Breast epithelium (tissue), 3 donors: ENCODE results near the gene SLF2.

Source experiments
- POLR2A ChIP-seq: fragments of 450-650 bp; IDR thresholded peaks from one replicate; pipeline ENCODE4 v1.6.1; 2016; ENCODE audit warnings: antibody characterized with exemption, mild to moderate bottlenecking, moderate library complexity
- POLR2AphosphoS5 ChIP-seq, 3 donors: sonication (generic); formaldehyde crosslinking; IDR thresholded peaks; one replicate each; pipeline ENCODE4 v1.6.1; 2017; ENCODE audit warnings: antibody characterized with exemption in 3 of 3
- TF ChIP-seq, protein P1 (sequence below), 3 donors: fragments of 450-650 bp; IDR thresholded peaks; one replicate each; pipeline ENCODE4 v1.5.1; 2016 to 2017; ENCODE audit warnings: antibody characterized with exemption in 3 of 3, mild to moderate bottlenecking in 3 of 3, moderate library complexity in 3 of 3

DNA sequence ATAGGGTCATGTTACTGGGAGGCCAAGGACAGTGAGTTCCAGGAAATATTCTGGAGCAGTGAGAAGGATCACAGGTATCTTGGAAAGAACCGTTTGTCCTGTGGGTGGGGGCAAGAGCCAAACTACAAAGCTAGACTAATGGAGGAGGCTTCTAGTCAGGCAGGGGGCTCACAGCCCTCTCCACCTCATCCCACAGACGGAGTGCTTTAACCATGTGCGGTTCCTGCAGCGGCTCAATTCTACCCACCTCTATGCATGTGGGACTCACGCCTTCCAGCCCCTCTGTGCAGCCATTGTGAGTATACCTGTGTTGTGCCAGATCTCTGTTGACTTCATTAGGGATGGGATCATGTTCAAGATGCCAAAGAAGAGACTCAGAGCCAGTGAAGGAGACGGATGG is 64.7 kb downstream of the SLF2 start:
- TF ChIP-seq, protein P1, sequence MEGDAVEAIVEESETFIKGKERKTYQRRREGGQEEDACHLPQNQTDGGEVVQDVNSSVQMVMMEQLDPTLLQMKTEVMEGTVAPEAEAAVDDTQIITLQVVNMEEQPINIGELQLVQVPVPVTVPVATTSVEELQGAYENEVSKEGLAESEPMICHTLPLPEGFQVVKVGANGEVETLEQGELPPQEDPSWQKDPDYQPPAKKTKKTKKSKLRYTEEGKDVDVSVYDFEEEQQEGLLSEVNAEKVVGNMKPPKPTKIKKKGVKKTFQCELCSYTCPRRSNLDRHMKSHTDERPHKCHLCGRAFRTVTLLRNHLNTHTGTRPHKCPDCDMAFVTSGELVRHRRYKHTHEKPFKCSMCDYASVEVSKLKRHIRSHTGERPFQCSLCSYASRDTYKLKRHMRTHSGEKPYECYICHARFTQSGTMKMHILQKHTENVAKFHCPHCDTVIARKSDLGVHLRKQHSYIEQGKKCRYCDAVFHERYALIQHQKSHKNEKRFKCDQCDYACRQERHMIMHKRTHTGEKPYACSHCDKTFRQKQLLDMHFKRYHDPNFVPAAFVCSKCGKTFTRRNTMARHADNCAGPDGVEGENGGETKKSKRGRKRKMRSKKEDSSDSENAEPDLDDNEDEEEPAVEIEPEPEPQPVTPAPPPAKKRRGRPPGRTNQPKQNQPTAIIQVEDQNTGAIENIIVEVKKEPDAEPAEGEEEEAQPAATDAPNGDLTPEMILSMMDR (IDR thresholded peaks at IDR 0.05), result no peak
- TF ChIP-seq POLR2AphosphoS5 (IDR thresholded peaks at IDR 0.05), result no peak
- no peak for TF ChIP-seq POLR2A
